Stimulated activated CD8-positive, alpha-beta memory T cell treated with anti-CD3 and anti-CD28 coated beads, Interleukin-12 subunit alpha, Interleukin-12 subunit beta, amount 100 ng/mL, for 4 hours (primary cell): Measurements from ENCODE around the gene MAP9.
"Not testable (repeated sequence)": the region's sequence is repeated elsewhere in the genome, so short reads cannot be mapped to it uniquely, and the experiment has no call there.

Experiments
- DNase-seq: peaks from one replicate; pipeline ENCODE4 v3.0.0-alpha.2; 2020; ENCODE audit warnings: low read depth

MAP9 gene

GRCh38 chr4:155342142-155342541, 34.6 kb downstream of the MAP9 start:
- DNase-seq: no peak

DNA sequence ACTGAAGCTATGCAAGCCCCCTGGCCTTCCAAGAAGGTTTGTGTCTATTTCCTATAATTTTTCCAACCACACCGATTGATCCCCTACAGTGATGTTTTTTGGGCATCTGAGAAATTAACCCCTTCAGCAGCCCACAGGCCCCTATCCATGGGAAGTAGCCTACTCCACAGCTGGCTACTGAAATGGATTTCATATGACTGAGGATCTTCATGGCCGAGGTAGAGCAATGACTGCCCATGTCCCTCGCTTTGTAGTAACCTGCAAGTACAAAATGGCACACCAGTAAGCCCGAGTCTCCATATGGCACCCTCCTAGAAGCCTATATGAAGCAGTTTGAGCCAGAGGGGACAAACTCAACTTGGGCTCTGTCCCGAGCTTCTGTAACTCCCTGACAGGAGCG, 36.8 kb downstream of the MAP9 start:
- no peak for DNase-seq

GRCh38 chr4:155339588-155339987, 37.2 kb downstream of the MAP9 start:
- DNase-seq: no peak

DNA sequence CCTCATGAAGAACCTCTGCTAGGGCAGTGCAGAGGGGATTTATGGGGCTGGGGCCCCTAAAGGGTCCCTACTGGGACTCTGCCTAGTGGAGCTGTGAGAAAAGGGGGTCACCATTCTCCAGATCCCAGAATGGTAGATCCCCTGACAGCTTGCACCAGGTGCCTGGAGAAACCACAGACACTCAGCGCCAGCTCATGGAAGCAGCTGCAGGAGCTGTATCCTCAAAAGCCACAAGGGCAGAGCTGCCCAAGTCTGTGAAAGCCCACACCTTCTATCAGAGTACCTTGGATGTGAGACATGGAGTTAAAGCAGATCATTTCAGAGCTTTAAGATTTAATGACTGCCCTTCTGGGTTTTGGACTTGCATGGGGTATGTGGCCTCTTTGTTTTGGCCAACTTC, 38.6 kb downstream of the MAP9 start:
- DNase-seq: no peak

GRCh38 chr4:155336242-155336641, 40.5 kb downstream of the MAP9 start:
- DNase-seq: no peak

GRCh38 chr4:155331478-155331877, 45.3 kb downstream of the MAP9 start:
- no peak for DNase-seq

DNA sequence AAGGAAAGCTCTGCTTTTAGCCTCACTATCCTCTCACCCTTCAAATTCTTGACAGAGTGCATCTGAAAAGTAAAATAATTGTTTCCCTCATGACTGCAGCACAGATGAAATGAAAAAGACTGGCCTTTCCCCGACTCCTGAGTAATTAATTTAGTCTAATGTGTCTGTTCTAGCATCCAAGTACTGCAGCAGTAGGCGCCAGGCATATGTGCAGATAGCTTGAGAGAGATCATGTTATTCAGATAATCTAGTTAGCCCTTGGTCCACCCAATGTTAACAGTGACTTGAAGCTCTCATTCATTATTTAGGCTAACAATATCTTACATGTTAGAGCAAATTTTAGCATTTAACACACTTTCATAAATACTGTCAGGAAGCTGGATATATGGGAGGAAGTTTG, 54.0 kb downstream of the MAP9 start:
- no peak for DNase-seq

- DNase-seq: no peak
These were observed 55.8 kb downstream of the MAP9 start for GRCh38 chr4:155321006-155321405.

GRCh38 chr4:155319516-155319915, 57.2 kb downstream of the MAP9 start:
- DNase-seq: no peak

DNA sequence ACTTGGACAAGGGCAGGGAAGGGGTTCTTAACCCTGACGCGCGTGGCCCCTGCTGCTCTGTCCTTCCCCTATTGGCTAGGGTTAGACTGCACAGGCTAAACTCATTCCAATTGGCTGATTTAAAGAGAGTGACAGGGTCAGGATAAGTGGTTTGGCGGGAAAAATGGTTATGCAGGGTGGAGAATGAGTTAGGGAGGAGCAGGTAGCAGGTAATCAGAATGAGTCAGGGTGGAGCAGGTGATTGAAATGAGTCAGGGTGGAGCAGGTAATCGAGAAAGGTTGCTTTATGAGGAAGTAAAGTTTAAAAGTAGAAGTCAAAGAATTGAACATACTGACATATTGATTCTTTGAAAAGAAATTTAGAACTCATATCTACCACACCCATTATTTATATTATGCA, 64.7 kb downstream of the MAP9 start:
- DNase-seq: not testable (repeated sequence)

- no peak for DNase-seq
These were observed 69.0 kb downstream of the MAP9 start for GRCh38 chr4:155307731-155308277.

GRCh38 chr4:155305619-155306018, 71.1 kb downstream of the MAP9 start:
- DNase-seq: no peak

GRCh38 chr4:155304375-155304774, 72.4 kb downstream of the MAP9 start:
- DNase-seq: no peak

DNA sequence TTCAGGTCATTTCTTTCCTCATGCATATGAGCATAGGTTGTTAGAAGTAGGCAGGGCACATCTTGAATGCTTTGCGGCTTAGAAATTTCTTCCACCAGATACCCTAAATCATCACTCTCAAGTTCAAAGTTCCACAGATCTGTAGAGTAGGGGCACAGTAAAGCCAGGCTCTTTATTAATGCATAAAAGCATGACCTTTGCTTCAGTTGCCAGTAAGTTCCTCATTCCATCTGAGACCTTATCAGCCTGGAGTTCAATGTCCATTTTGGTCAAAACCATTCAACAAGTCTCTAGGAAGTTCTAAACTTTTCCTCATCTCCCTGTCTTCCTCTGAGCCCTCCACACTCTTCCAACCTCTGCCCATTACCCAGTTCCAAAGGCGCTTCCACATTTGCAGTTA, 77.7 kb downstream of the MAP9 start:
- DNase-seq: no peak
